ENCODE data around the gene KCNS1.

DNA sequence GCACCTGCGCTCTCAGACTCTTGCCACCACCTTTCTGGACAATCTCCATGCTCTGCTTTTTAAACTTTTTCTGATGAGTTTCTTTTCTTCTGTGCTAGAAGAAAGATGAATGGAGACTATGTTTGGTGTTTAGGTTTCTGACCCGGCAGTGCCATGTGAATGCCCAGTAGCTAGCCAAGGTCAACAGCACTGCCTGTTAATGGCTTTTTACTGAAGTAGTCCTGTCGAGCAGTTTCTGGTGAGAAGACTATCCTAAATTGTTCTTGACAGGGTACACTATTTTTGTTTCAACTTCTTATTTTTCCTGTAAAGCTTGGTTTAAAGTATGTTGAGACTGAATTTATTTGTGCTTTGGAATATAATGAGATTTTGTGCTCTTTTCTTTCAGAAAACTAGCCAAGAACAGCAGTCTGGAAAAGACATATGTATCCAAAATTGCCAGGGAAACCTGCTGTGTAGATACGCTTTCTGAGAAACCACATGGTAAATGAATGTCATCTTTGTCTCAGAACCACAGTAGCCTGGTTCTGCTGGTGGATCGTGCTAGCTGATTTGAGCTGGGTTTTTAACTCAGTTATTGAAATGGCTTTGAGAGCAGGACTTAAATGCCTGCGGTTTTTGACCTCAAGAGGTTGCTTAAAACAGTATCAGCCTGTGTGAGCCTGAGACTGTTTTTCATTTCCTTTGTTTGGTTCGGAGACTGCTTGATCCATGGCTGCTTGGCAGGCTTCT lies 48.1 kb downstream of the KCNS1 start:
- TF ChIP-seq, protein P1, sequence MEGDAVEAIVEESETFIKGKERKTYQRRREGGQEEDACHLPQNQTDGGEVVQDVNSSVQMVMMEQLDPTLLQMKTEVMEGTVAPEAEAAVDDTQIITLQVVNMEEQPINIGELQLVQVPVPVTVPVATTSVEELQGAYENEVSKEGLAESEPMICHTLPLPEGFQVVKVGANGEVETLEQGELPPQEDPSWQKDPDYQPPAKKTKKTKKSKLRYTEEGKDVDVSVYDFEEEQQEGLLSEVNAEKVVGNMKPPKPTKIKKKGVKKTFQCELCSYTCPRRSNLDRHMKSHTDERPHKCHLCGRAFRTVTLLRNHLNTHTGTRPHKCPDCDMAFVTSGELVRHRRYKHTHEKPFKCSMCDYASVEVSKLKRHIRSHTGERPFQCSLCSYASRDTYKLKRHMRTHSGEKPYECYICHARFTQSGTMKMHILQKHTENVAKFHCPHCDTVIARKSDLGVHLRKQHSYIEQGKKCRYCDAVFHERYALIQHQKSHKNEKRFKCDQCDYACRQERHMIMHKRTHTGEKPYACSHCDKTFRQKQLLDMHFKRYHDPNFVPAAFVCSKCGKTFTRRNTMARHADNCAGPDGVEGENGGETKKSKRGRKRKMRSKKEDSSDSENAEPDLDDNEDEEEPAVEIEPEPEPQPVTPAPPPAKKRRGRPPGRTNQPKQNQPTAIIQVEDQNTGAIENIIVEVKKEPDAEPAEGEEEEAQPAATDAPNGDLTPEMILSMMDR (IDR thresholded peaks at IDR 0.05; ENCODE audit: insufficient read depth, low read length) = no peak
- TF ChIP-seq POLR2AphosphoS5 (IDR thresholded peaks at IDR 0.05; ENCODE audit: low read depth) = no peak
